ENCODE results near the gene RBM23. TPM values are rescaled to one million over a fixed set of nuclear protein-coding genes. Genes with fewer than 3 reads are reported as not detected.
"Not testable (repeated sequence)": the region's sequence is repeated elsewhere in the genome, so short reads cannot be mapped to it uniquely, and the experiment has no call there.

Gene RBM23
- total RNA-seq, 1 donor from 2014 or later, result 170 TPM

DNA sequence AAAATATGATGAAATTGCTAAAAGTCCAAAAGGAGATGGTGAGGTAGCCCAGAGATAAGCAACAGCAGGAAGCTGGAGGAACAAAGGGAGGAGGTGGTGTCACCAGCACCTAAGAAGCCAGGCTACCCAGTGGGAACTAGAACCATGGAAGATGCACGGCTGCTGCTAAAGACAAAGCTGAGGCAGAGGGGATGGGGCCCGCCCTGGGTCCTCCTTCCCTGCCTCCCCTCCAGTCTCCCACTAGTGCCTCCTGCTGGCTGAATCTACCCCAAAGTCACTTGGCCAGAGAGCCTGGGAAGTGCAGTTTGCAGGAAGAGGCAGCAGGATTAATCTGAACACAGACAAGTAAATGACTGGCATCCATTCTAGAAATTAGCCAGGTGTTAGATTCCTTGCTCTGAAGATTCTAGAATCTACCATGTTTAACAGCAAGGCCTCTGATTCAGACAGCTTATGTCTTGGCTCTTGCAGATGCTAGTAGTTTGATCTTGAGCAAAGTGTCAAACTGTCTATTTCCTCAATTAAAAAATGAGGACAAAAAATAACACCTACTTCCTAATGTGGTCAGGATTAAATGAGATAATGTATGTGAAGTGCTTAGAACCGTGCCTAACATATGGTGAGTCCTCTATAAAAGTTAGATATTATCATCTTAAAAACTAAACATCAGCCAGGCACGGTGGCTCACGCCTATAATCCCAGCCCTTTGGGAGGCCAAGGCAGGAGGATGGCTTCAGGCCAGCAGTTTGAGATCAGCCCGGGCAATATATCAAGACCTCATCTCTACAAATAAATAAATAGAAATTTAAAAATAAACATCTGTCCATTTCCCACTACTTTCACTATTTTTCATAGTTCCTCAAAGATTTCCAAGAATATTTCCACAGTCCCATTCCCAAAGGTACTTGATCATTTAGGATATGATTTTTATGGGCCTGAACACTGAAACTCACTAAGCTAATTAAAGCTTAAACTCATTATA, 53.2 kb downstream of the RBM23 start:
- no peaks in the 10 kb centered on the region for H3K36me3 Mint-ChIP-seq
- Histone ChIP-seq H3K4me2 (no peak overlapping the region), H2AFZ (replicated peaks) (peak overlapping the region; percentile 29), H3F3A (ENCODE audit: low read depth) (peaks cover 6% of the 10 kb centered on the region), H3K4me1 (peaks cover 3% of the 10 kb centered on the region), H3K27ac (no peak overlapping the region), H3K9me3 (ENCODE audit: low read depth) (no peaks in the 10 kb centered on the region), H3K9ac (no peak overlapping the region), H3K27me3 (no peaks in the 10 kb centered on the region), H3K36me3 (no peaks in the 10 kb centered on the region), H3K4me3 (no peak overlapping the region), H4K20me1 (ENCODE audit: low read depth) (no peaks in the 10 kb centered on the region), H3K79me2 (ENCODE audit: low read depth) (no peaks in the 10 kb centered on the region)
- peaks cover 3% of the 10 kb centered on the region for H3K27me3 Mint-ChIP-seq (ENCODE audit: insufficient read depth, low read depth)
- H3K4me1 Mint-ChIP-seq, result peaks cover 7% of the 10 kb centered on the region
- peak; percentile 61 for DNase-seq (ENCODE audit: low spot score)
- H3K9me3 Mint-ChIP-seq, result peaks cover 2% of the 10 kb centered on the region
- no peak overlapping the region for H3K4me3 Mint-ChIP-seq
- no peak for TF ChIP-seq EZH2 (IDR thresholded peaks at IDR 0.05)
- TF ChIP-seq EZH2phosphoT487 (IDR thresholded peaks at IDR 0.05), result no peak
- TF ChIP-seq, protein P1, sequence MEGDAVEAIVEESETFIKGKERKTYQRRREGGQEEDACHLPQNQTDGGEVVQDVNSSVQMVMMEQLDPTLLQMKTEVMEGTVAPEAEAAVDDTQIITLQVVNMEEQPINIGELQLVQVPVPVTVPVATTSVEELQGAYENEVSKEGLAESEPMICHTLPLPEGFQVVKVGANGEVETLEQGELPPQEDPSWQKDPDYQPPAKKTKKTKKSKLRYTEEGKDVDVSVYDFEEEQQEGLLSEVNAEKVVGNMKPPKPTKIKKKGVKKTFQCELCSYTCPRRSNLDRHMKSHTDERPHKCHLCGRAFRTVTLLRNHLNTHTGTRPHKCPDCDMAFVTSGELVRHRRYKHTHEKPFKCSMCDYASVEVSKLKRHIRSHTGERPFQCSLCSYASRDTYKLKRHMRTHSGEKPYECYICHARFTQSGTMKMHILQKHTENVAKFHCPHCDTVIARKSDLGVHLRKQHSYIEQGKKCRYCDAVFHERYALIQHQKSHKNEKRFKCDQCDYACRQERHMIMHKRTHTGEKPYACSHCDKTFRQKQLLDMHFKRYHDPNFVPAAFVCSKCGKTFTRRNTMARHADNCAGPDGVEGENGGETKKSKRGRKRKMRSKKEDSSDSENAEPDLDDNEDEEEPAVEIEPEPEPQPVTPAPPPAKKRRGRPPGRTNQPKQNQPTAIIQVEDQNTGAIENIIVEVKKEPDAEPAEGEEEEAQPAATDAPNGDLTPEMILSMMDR (IDR thresholded peaks at IDR 0.05), result peak; percentile 59
- H3K27ac Mint-ChIP-seq, result peak overlapping the region; percentile 22

DNA sequence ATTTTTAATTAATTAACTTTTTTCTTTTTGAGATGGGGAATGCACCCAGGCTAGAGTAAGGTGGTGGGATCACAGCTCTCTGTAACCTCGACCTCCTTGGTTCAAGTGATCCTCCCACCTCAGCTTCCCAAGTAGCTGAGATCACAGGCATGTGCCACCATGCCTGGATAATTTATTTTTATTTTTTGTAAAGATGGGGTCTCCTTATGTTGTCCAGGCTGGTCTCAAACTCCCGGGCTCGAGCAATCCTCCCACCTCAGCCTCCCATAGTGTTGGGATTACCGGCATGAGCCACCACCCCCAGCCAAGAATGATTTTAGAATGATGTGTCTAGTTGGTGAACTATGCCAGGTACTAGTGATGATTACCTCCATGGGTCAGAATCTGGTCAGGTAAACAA, 54.0 kb downstream of the RBM23 start:
- Mint-ChIP-seq H3K36me3 (no peaks in the 10 kb centered on the region), H3K9me3 (peaks cover 2% of the 10 kb centered on the region), H3K4me1 (peaks cover 3% of the 10 kb centered on the region), H3K27me3 (ENCODE audit: insufficient read depth, low read depth) (peaks cover 3% of the 10 kb centered on the region), H3K4me3 (no peak overlapping the region), H3K27ac (peak overlapping the region; percentile 22)
- Histone ChIP-seq H3K4me1 (no peaks in the 10 kb centered on the region), H3K79me2 (ENCODE audit: low read depth) (no peaks in the 10 kb centered on the region), H2AFZ (replicated peaks) (peak overlapping the region; percentile 29), H3F3A (ENCODE audit: low read depth) (no peaks in the 10 kb centered on the region), H3K4me2 (no peak overlapping the region), H4K20me1 (ENCODE audit: low read depth) (no peaks in the 10 kb centered on the region), H3K36me3 (no peaks in the 10 kb centered on the region), H3K4me3 (no peak overlapping the region), H3K9ac (no peak overlapping the region), H3K27me3 (no peaks in the 10 kb centered on the region), H3K27ac (no peak overlapping the region), H3K9me3 (ENCODE audit: low read depth) (no peaks in the 10 kb centered on the region)
- TF ChIP-seq EZH2 (IDR thresholded peaks at IDR 0.05) (no peak), EZH2phosphoT487 (IDR thresholded peaks at IDR 0.05) (no peak)
- TF ChIP-seq, protein P1 (IDR thresholded peaks at IDR 0.05), result no peak
- DNase-seq (ENCODE audit: low spot score), result no peak

DNA sequence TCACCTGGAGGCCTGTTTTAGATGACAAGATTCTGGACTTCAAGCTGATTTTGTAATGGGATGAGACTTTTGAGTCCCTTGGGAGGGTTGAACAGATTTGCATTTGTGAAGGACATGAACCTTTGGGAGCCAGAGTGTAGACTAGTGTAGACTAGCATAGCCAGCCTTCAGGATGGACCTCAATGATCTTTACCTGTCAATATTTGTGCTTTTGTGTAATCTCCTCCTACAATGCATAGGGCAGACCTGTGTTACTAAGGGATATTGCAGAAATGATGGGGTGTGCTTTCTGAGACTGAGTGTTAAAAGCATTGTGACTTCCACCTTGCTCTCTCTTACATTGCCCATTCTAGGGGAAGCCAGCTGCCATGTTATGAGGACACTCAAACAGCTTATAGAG, 57.3 kb downstream of the RBM23 start:
- no peaks in the 10 kb centered on the region for H3K4me1 ChIP-seq
- H3K9me3 Mint-ChIP-seq, result peaks cover 2% of the 10 kb centered on the region
- no peaks in the 10 kb centered on the region for H3F3A ChIP-seq (ENCODE audit: low read depth)
- H3K27ac Mint-ChIP-seq, result no peak overlapping the region
- H3K9me3 ChIP-seq (ENCODE audit: low read depth), result no peaks in the 10 kb centered on the region
- no peak for DNase-seq (ENCODE audit: low spot score)
- H3K4me3 ChIP-seq, result no peak overlapping the region
- H3K27me3 ChIP-seq, result no peaks in the 10 kb centered on the region
- no peak overlapping the region for H2AFZ ChIP-seq (replicated peaks)
- no peak overlapping the region for H3K4me2 ChIP-seq
- H3K9ac ChIP-seq, result no peak overlapping the region
- no peaks in the 10 kb centered on the region for H3K79me2 ChIP-seq (ENCODE audit: low read depth)
- no peak overlapping the region for H3K4me3 Mint-ChIP-seq
- peaks cover 3% of the 10 kb centered on the region for H3K4me1 Mint-ChIP-seq
- no peaks in the 10 kb centered on the region for H3K27me3 Mint-ChIP-seq (ENCODE audit: insufficient read depth, low read depth)
- H3K27ac ChIP-seq, result no peak overlapping the region
- H3K36me3 ChIP-seq, result no peaks in the 10 kb centered on the region
- no peaks in the 10 kb centered on the region for H3K36me3 Mint-ChIP-seq
- H4K20me1 ChIP-seq (ENCODE audit: low read depth), result no peaks in the 10 kb centered on the region
- TF ChIP-seq, protein P1 (IDR thresholded peaks at IDR 0.05), result no peak
- no peak for TF ChIP-seq EZH2 (IDR thresholded peaks at IDR 0.05)
- TF ChIP-seq EZH2phosphoT487 (IDR thresholded peaks at IDR 0.05), result no peak

DNA sequence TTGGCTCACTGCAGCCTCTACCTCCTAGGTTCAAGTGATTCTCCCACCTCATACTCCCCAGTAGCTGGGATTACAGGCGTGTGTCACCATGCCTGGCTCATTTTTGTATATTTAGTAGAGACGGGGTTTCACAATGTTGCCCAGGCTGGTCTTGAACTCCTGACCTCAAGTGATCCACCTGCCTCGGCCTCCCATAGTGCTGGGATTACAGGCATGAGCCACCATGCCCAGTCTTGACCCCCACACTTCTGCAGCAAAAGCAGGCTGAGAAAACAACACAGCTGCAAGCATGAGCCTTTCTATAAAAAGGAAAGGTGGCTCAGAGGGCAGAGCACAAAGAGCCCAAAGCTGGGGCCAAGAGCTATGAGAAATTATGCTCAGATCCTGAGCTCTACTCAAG, 58.6 kb downstream of the RBM23 start:
- not testable (repeated sequence) for H3K36me3 Mint-ChIP-seq; H3K4me1 ChIP-seq; H3K79me2 ChIP-seq (ENCODE audit: low read depth); H3K4me3 Mint-ChIP-seq; H3K4me1 Mint-ChIP-seq; H3K4me2 ChIP-seq; H3K27ac ChIP-seq; H3K27me3 Mint-ChIP-seq (ENCODE audit: insufficient read depth, low read depth); H3K36me3 ChIP-seq; H3K9ac ChIP-seq; H2AFZ ChIP-seq (replicated peaks); H3K9me3 ChIP-seq (ENCODE audit: low read depth); H3K4me3 ChIP-seq; H3F3A ChIP-seq (ENCODE audit: low read depth); H3K27me3 ChIP-seq; H3K9me3 Mint-ChIP-seq; DNase-seq (ENCODE audit: low spot score); H3K27ac Mint-ChIP-seq; H4K20me1 ChIP-seq (ENCODE audit: low read depth)
